Central memory CD4-positive, alpha-beta T cell (primary cell): ENCODE measurements around the gene SNX18.
"Not testable (repeated sequence)": the region's sequence is repeated elsewhere in the genome, so short reads cannot be mapped to it uniquely, and the experiment has no call there.

Source experiments
- DNase-seq: peaks from one replicate; pipeline ENCODE4 v3.0.0; 2022

The SNX18 gene

DNA sequence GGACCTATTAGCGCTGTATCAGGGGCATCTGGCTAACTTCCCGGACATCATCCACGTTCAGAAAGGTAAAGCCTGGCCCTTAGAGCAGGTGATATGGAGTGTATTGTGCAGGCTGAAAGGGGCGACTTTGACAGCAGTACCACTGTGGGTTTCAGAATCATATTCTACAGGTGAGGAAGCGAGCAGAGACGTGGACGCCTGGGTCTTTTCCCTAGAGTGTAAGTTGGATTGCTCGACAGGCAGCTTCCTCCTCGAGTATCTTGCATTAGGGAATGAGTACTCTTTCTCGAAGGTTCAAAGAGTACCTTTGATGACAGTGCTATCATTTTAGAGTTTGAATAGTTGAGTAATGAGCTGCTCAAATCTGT, 1.9 kb downstream of the SNX18 start:
- no peak for DNase-seq

DNA sequence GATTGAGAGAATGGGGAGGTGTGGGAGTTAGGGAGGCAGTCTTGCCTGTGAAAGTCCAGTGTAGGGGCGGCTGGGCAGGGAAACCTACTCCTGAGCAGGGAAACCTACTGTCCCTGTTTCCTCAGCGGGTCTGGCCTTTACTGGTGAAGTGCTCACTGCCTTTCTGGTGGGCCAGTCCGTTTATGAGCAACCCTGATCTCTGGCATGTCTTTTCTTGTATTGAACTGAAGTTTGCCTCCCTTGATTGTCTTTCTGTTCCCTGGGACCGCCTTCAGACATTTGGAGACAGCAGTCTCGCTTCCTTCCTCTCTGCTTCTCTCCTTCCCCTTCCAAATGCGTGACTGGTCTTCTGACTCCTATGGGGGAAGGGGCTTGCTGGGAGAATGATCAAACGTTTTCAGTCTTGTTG, 2.9 kb downstream of the SNX18 start:
- DNase-seq: no peak

GRCh38 chr5:54520940-54521339, 3.4 kb downstream of the SNX18 start:
- DNase-seq: no peak

DNA sequence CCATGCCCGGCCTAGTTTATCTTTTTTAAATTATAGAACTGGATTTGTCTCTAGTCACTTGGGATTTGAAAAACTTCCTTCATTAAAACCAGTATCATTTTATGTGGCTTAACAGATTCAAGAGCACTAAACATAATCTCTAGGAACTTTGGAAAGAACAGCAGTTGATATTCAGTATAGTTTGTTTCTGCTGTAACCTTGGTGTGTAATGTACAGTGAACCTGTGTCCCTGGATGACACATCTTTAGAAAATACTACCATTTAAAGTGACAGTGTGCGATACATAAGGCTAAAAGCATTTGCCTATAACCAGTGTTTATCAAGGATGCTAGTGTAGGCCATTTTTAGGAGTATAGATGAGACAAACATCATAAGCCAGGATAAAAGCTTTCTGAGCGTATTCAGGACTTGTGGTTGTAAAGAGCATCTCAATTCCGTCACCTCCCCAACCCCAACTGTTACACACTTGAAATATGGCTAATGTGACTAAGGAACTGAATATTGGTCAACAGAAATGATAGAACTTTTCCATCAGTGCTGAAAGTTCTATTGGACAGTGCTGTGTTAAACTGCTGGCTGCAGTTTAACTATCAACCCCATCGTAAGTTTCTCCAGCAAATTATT, 4.4 kb downstream of the SNX18 start:
- DNase-seq: no peak

- DNase-seq: no peak
Measured at GRCh38 chr5:54523534-54523933, 6.0 kb downstream of the SNX18 start.

DNA sequence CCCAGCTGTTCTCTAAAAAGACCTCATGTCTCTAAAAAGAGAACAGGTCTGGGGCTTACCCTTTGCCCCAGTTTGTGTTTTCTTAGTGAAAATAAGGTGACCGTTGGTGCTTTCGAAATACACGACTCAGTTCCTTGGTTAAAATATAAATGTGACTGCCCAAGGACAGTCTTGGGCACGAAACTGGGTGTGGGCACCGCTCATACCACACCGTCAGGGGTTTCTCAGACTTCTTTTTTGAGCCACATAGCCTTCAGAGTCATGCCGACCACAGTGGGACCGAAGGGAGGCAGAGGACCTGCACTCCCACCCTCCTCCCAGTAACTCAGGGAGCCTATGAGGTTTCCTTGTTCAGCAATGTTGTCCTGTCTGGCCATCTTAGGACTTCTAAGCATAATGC, 6.5 kb downstream of the SNX18 start:
- no peak for DNase-seq

GRCh38 chr5:54524704-54525103, 7.1 kb downstream of the SNX18 start:
- DNase-seq: no peak

DNA sequence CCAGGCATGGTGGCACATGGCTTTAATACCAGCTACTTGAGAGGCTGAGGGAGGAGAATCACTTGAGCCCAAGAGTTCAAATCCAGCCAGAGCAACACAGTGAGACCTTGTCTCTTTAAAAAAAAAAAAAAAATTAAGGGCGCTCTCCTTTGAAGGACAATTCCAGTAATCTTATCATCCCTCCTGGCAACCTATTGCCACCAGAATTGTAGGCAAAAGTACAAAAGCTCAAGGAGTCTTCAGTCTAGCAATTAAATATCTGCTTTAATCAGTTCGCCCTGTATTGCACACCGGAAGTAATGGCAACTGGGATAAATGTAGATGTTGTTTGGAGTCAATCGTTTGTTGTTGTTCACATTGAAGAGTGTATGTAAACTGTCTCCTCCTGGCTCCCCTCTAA, 7.7 kb downstream of the SNX18 start:
- DNase-seq: no peak

GRCh38 chr5:54525692-54526091, 8.1 kb downstream of the SNX18 start:
- DNase-seq: no peak

- DNase-seq: no peak
Measured at GRCh38 chr5:54526604-54527288, 9.2 kb downstream of the SNX18 start.

- no peak for DNase-seq
Measured at GRCh38 chr5:54528633-54529209, 11.2 kb downstream of the SNX18 start.

GRCh38 chr5:54529565-54529964, 12.0 kb downstream of the SNX18 start:
- DNase-seq: no peak

DNA sequence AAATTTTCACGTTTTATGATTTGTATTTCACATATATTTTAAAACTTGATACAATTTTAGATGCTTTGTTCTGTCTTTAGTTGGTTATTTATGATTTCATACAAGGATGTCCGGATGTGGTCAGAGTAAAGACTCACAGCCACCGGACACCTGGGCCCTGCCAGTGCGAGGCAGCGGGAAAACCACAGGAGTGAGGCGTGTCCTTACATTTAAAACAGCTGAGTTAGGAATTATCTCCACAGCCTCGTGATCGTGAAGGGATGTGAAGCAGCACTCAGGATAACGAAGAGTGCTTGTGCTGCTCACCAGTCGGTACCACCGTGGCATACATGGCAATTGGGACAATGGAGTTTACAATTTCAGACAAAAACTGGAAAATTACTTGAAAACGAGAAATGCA, 14.0 kb downstream of the SNX18 start:
- DNase-seq: no peak

DNA sequence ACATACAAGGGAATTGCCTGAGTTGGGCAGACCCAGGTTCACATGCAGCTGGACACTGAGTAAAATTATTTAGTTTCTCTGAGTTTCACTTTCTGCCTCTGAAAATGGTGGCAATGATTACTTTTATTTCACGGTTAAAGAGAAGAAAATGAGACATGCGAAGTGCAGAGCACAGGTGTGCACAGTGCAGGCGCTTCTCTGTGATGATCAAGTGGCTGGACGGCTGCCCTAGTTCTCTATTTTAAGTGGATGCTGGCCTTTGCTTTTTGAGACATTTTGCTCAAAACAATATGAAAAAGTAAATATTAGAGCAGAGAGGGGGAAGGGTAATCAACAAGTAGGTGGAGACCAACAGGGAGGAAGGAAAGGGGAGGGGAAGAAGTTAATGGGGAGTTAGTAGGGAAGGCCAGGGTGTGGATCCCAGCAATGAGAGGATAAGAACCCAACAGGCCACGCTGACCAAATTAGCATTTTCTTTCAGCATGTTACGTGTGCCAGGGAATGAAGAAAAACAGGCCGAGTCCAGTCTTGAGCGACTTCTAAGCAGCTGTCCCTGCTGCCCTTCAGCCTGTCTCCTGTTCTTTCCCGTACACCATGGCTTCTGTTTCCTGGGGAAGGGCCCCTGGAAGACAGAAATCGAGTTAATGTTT, 16.1 kb downstream of the SNX18 start:
- no peak for DNase-seq

DNA sequence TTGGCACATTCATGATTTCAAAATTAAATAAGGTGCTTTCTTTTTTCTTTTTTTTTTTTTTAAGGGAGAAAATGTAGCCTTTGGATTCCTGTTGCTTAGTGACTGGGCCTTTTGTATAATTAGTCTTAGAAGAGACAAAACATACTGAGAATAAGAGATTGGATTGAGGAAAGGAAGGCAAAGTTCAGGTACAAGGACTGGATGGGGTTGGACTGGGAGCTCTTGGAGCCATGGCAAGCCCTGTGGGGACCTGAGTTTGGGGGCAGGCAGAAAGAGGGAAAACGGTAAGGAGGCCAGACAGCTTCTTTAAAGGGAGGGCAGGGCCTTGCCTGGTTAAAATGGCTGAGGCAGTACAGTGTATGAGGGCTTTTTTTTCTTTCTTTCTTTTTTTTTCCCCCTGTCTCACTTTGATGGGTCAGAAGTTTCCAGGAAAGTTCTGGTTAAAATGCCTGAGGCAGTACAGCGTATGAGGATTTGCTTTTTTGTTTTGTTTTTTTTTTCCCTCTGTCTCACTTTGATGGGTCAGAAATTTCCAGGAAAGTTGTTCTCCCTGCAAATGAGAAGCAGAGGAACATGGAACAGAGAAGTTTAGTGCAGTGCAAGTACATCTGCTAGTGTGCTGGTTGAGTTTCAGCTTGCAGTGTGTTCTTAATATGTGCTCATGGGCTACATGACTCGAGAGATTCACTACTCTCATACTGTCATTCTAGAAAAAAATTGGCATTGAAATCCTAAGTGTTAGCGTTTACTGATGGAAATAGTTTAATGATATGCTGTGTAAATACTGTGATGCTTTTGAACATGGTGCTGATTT, 16.8 kb downstream of the SNX18 start:
- no peak for DNase-seq

- DNase-seq: no peak
Measured at GRCh38 chr5:54535149-54535844, 17.7 kb downstream of the SNX18 start.

DNA sequence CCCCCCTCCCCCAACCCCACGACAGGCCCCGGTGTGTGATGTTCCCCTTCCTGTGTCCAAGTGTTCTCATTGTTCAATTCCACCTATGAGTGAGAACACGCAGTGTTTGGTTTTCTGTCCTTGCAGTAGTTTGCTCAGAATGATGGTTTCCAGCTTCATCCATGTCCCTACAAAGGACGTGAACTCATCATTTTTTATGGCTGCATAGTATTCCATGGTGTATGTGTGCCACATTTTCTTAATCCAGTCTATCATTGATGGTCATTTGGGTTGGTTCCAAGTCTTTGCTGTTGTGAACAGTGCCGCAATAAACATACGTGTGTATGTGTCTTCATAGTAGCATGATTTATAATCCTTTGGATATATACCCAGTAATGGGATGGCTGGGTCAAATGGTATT, 18.8 kb downstream of the SNX18 start:
- not testable (repeated sequence) for DNase-seq

DNA sequence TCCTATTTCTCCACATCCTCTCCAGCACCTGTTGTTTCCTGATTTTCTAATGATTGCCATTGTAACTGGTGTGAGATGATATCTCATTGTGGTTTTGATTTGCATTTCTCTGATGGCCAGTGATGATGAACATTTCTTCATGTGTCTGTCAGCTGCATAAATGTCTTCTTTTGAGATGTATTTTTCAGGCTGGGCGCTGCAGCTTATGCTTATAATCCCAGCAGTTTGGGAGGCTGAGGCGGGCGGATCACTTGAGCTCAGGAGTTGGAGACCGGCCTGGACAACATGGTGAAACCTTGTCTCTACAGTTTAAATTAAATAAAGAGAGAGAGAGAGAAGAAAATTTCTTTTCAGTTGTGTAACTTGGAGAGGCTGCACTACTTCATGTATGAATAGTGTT, 19.3 kb downstream of the SNX18 start:
- not testable (repeated sequence) for DNase-seq

DNA sequence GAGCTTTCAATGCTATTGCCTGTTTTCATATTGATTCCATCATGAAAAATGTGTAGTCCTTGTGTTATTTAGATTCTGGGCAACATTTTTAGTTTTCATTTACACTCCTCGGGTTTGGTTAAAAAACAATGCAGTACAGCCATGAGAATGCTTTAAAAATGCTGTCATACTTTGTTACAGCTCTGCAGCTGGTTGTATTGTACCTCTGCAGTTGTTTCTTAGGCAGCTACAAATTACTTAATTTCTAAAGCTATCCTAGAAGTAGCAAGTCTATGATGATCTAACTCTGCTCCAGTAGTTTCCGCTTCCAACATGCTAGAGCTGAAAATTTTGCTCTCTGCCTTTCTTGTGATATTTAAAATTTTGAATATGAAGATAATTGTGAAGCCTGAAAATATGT, 20.2 kb downstream of the SNX18 start:
- no peak for DNase-seq

- no peak for DNase-seq
Measured at GRCh38 chr5:54538156-54538555, 20.6 kb downstream of the SNX18 start.

GRCh38 chr5:54539001-54539400, 21.4 kb downstream of the SNX18 start:
- DNase-seq: no peak

- DNase-seq: no peak
Measured at GRCh38 chr5:54540286-54540685, 22.7 kb downstream of the SNX18 start.
